Tibial nerve (tissue), 4 donors: Measurements from ENCODE around the gene TSEN34.

Source experiments
- CTCF ChIP-seq, 5 experiments: fragments of 200-600 bp in 3 of 5; fragments of 450-650 bp in 2 of 5; sonication (generic) in 3 of 5; IDR thresholded peaks; one replicate each; pipeline ENCODE4 v1.5.1; 2016 to 2019; ENCODE audit warnings: antibody characterized with exemption in 5 of 5, mild to moderate bottlenecking in 3 of 5, moderate library complexity in 2 of 5
- EP300 ChIP-seq, 2 donors: sonication (generic); formaldehyde crosslinking; IDR thresholded peaks; one replicate each; pipeline ENCODE4 v1.6.1; 2017; ENCODE audit warnings: antibody characterized with exemption in 2 of 2, mild to moderate bottlenecking in 1 of 2

GRCh38 chr19:54151362-54152035, 39.6 kb upstream of the TSEN34 start:
- TF ChIP-seq CTCF (IDR thresholded peaks at IDR 0.05), result no peak
- no peak for TF ChIP-seq EP300 (IDR thresholded peaks at IDR 0.05)
